Stimulated activated CD4-positive, alpha-beta T cell treated with anti-CD3 and anti-CD28 coated beads, Interleukin-4, amount 100 ng/mL, for 48 hours (primary cell): Measurements from ENCODE around the gene COLEC12.

Experiments used
- DNase-seq, 2 donors: peaks; one replicate each; pipeline ENCODE4 v3.0.0-alpha.2; 2020; ENCODE audit warnings: low read depth in 2 of 2

COLEC12 gene

DNA sequence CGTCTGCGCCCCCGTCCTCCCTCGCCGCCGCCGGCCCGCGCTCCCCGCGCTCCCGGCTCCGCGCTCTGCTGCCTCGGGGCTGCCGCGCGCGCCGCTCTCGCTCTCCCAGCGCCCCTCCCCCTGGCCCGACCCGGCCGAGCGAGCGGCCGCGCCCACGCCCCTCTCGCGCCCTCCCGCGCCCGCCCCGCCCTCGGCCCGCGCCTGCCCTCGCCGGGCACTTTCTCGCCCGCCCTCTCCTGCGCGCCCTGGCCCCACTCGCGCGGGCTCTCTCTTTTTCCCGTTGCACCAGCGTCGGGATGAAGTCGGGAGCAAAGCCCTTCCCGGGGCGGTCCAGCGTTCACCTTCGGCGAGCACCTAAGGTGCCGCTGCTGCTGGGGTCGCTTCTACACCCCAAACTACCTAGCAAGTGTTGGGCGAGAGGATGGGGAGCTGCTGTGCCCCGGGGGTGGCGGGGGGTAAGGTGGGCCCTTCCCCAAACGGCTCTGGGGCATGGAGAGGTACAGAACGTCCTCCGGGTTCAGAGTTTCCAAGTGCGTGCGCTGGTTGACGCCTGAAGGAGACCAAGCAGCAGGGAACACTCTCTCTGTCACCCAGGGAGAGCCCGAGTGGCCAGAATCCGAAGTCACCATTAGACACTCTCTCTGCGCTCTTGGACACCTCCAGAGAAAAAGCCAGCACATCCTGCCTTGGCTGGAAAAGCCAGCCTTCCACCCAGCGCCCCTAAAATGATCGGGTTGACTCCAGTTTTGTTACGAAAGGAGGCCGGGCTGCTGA is at the start of gene COLEC12:
TSS of gene COLEC12 (minus strand) at position 70 of the 774 bp plus-strand sequence. CDS start 187 bp downstream, outside the sequence.
- DNase-seq = no peak

GRCh38 chr18:549967-550366 is 49.5 kb upstream of the COLEC12 start:
- DNase-seq = no peak

- DNase-seq = no peak
Measured at GRCh38 chr18:543447-544078, 43.1 kb upstream of the COLEC12 start.

- DNase-seq = no peak
Measured at GRCh38 chr18:533995-534601, 33.6 kb upstream of the COLEC12 start.

DNA sequence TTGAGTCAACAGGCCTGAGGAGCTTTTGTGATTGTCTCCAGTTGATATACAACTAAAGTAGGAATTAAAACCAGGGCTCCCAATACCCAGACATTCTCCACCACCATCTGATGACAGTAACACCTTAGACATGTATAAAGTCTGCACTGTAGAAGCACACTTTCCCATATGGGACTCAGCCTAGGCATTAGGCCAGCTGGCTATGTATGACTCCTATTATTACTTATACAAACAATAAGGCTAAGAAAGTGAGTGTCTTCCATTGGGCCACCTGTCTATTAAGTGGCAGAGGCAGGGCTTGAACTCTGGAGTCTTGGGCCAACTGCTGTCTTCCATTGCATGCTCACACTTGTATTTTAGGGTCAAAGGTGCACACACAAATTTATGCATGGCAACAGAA is 32.1 kb upstream of the COLEC12 start:
- DNase-seq = no peak

- DNase-seq = no peak
Measured at GRCh38 chr18:532018-532417, 31.5 kb upstream of the COLEC12 start.

- DNase-seq = no peak
Measured at GRCh38 chr18:527146-527545, 26.6 kb upstream of the COLEC12 start.

DNA sequence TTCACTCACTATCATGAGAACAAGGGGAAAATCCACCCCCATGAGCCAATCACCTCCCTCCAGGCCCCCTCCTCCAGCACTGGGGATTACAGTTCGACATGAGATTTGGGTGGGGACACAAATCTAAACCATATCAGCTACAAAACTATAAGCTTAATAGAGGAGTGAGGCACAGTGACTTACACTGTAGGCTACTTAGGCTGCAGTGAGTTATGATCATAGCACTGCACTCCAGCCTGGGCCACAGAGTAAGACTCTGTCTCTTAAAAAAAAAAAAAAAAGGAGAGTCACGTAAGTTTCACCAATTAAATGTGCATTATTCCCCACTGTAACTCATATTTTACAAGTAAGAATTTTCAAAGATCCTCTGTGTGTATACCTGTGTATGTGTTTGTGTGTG is 26.2 kb upstream of the COLEC12 start:
- DNase-seq = no peak

- no peak for DNase-seq
Measured at GRCh38 chr18:525036-525797, 24.7 kb upstream of the COLEC12 start.

DNA sequence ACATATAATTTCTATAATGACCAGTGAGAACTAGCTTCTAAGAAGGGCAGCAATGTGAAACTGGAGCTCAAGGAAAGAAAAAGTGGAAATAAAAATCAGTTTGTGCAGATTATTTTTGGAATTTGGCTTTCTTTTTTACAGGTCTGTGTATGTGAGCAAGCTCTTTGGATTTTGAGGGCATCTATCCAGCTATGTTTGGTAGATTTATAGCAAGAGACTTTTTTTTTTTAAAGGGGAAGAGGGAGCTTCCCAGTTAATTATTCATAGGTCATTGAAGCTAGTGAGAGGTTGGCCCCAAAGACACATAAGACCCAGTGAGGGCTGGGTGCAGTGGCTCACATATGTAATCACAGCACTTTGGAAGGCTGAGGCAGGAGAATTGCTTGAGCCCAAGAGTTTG is 24.0 kb upstream of the COLEC12 start:
- DNase-seq = no peak

GRCh38 chr18:523561-523960 is 23.1 kb upstream of the COLEC12 start:
- no peak for DNase-seq

GRCh38 chr18:519019-519879 is 18.7 kb upstream of the COLEC12 start:
- no peak for DNase-seq

DNA sequence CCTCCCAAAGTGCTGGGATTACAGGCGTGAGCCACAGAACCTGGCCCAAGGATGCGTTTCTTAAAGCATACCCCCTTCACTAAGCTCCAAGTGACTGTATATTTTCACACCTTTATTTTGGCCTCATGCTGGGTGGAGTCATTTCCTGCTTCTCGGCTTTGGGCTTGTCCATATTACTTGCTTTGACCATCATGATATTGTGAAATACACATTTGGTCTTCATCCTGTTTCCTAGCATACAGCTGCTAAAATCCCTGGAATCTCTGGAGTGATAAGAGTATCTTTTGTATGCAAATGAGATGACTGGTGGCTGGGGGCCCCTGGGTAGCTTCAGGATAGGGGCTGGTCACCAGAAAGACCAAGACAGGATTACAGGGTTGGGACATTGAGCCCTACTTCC is 17.6 kb upstream of the COLEC12 start:
- no peak for DNase-seq

GRCh38 chr18:515838-516237 is 15.3 kb upstream of the COLEC12 start:
- DNase-seq = no peak

GRCh38 chr18:515156-515815 is 14.8 kb upstream of the COLEC12 start:
- DNase-seq = no peak

DNA sequence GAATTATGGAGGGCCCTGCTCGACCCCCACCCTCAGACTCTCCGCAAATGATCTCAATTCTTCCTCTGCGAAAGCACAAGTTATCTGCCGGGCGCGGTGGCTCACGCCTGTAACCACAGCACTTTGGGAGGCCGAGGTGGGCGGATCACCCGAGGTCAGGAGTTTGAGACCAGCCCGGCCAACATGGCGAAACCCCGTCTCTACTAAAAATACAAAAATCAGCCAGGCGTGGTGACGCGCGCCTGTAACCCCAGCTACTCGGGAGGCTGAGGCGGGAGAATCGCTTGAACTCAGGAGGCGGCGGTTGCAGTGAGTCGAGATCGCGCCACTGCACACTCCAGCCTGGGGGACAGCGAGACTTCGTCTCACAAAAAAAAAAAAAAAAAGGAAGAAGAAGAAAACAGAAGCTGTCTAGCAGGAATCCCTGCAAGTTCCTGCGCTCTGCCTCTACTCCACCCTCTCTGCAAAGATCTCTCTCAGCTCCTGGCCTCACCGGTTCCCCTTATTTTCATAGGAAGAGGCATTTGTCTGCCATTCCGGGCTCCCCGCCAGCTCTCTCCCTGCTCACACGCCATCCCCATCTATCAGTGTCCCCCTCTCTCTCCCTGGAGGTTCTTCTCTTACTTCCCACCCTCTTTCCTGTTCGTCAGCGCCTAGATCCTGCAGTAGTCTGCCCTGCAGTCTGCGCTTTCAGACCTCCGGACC is 13.5 kb upstream of the COLEC12 start:
- DNase-seq = no peak

DNA sequence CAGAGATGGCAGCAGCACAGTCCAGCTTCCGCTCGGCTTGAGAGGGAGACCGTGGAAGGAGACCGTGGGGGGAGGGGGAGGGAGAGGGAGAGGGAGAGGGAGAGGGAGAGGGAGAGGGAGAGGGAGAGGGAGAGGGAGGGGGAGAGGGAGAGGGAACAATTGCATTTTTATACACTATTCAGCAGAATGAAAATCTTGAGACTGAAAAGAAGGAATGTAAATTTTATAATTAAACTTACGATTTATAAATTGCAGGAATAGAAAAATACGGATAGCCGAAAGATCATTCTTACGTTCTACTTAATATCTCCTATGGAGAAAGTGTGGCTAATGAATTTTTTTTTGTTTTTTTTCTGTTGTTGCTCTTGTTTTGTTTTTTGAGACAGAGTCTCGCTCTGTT is 12.5 kb upstream of the COLEC12 start:
- DNase-seq = no peak

DNA sequence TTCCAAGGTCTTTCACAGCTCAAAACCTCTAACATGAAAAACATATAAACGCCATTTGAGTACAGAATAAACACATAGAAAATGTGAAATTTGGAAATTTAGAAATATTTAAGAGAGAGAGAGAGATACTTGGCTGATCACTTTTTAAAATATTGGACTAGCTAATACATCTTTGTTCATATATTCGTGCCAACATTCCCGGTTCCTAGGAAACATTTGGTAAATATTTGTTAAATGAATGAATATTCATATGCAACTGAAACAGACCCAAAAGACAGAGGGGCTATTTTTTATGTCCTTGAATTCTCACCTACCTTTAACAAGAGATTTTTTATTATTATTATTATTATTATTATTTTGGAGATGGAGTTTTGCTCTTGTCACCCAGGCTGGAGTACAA is 8.3 kb upstream of the COLEC12 start:
- DNase-seq = no peak

DNA sequence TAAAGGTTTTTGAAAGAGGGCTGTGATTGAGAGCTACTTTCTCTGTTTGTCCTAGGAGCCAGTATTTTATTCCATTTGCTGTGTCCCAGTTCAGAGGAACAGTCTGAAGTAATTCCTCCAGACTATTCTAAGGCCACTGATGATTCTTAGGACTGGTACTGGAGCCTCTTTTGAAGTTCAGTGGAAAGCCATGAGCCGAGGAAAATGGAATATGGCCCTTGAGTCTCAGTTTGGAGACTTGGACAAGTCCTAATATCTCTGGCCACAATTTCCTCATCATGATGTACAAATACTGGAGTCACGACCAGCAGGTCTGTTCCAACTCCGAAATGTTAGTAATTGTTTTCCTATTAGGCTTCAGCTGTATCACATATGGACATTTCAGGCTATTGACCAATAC is 7.1 kb upstream of the COLEC12 start:
- no peak for DNase-seq

DNA sequence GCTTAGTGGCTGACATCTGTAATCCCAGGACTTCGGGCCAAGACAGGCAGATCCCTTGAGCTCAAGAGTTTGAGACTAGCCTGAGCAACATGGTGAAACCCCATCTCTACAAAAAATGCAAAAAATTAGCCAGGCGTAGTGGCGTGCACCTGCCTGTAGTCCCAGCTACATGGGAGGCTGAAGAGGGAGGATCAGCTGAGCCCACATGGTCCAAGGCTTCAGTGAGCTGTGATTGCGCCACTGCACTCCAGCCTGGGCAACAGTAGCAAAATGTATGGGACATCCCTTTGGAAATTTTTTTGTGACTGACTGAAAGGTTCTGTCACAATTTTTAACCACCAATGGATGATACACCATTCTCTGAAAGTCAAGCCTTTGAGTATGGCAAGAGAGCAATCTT is 6.3 kb upstream of the COLEC12 start:
- DNase-seq = no peak
